Stomach (tissue), 4 donors: ENCODE results near the gene ACAD10.

Experiments
- CTCF ChIP-seq, 7 experiments: fragments of 450-650 bp in 4 of 7; fragments of 200-600 bp in 3 of 7; sonication (generic) in 3 of 7; IDR thresholded peaks; one replicate each; pipeline ENCODE4 v1.5.1; 2016 to 2019; ENCODE audit warnings: antibody characterized with exemption in 7 of 7, control low read depth in 2 of 7, mild to moderate bottlenecking in 1 of 7
- POLR2A ChIP-seq, 4 donors: fragments of 450-650 bp; IDR thresholded peaks; one replicate each; pipeline ENCODE4 v1.6.1; 2016; ENCODE audit warnings: antibody characterized with exemption in 4 of 4, control low read depth in 2 of 4, mild to moderate bottlenecking in 1 of 4, moderate library complexity in 1 of 4

DNA sequence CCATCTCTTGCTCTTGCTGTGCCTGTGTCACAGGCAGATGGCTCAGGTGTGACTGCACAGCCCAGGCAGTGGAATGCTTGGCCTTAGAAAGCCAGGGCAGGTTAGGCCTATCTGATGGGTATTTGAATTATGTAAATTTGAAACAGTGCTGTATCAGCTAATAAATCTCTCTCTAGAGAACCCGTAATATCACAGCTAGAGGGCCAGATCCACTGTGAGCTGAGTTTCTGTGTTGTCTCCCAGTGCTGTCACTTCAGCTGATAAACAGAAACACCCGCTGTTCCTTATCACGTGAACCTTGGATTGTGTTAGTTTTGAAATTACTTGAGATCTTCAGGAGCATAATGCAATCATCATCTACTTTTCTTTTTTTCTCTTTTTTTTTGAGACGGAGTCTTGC, 59.4 kb downstream of the ACAD10 start:
- TF ChIP-seq CTCF (IDR thresholded peaks at IDR 0.05) (no peak), POLR2A (IDR thresholded peaks at IDR 0.05) (no peak)
